HG03280 (cell line): Measurements from ENCODE around the gene PGK2.

Experiments used
- ATAC-seq: cut with Tn5 transposase; IDR thresholded peaks from one replicate; pipeline ENCODE4 v1.9.1; 2021; ENCODE audit warnings: mild to moderate bottlenecking, moderate library complexity; ENCODE audit not compliant: unreplicated experiment

PGK2 gene

GRCh38 chr6:49739423-49739822 lies 47.7 kb downstream of the PGK2 start:
- ATAC-seq: no peak

DNA sequence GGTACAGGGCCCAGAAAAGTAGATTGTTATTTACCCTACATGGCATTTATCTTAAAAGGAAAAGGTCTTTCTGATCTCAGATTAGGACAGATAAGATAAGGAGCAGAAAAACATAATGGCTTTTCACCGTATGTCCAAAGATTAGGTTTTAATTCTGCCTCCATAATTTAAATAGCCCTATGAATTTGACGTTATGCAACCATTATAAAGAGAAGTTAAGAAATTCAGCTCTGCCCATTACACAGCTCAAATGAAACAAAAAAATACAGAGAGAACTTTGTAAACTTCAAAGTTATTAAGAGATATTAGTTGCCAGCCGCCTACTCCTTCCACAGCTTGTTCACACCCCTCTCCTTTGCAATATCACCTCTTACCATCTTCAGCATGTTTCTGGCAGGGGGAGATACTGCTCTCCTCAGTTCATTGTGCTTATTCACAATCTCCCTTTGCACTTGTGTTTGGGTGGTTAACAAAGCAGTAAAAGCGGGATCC lies 51.0 kb downstream of the PGK2 start:
- ATAC-seq: no peak
